Parathyroid adenoma (tissue), 2 donors: ENCODE results near the gene CTSD.
"Not testable (repeated sequence)": the region's sequence is repeated elsewhere in the genome, so short reads cannot be mapped to it uniquely, and the experiment has no call there.

Source experiments
- H2AFZ ChIP-seq: fragments of 300-600 bp; sonication (generic); one replicate; pipeline ENCODE4 v1.7.0; 2017; ENCODE audit warnings: antibody characterized with exemption, mild to moderate bottlenecking
- H3K27ac ChIP-seq: fragments of 300-600 bp; sonication (generic); one replicate; pipeline ENCODE4 v1.7.0; 2017
- H3K27me3 ChIP-seq: fragments of 300-600 bp; sonication (generic); one replicate; pipeline ENCODE4 v1.7.0; 2017; ENCODE audit warnings: low read length; ENCODE audit not compliant: control insufficient read depth, insufficient read depth
- H3K36me3 ChIP-seq: fragments of 300-600 bp; sonication (generic); one replicate; pipeline ENCODE4 v1.7.0; 2017; ENCODE audit warnings: low read length; ENCODE audit not compliant: control insufficient read depth, insufficient read depth
- H3K4me1 ChIP-seq: fragments of 300-600 bp; sonication (generic); one replicate; pipeline ENCODE4 v1.7.0; 2017; ENCODE audit warnings: control low read depth
- H3K4me2 ChIP-seq: fragments of 300-600 bp; sonication (generic); one replicate; pipeline ENCODE4 v1.7.0; 2017; ENCODE audit warnings: low read length
- H3K4me3 ChIP-seq: fragments of 300-600 bp; sonication (generic); one replicate; pipeline ENCODE4 v1.7.0; 2017; ENCODE audit warnings: low read depth, low read length
- H3K79me2 ChIP-seq: fragments of 300-600 bp; sonication (generic); one replicate; pipeline ENCODE4 v1.7.0; 2017; ENCODE audit warnings: control low read depth
- H3K9ac ChIP-seq: fragments of 300-600 bp; sonication (generic); one replicate; pipeline ENCODE4 v1.7.0; 2017; ENCODE audit warnings: mild to moderate bottlenecking
- H3K9me3 ChIP-seq: fragments of 300-600 bp; sonication (generic); one replicate; pipeline ENCODE4 v1.7.0; 2017; ENCODE audit warnings: low read length; ENCODE audit not compliant: control insufficient read depth
- TF ChIP-seq, protein P1 (sequence below): fragments of 300-600 bp; sonication (generic); IDR thresholded peaks from one replicate; pipeline ENCODE4 v1.7.0; 2017; ENCODE audit warnings: antibody characterized with exemption, mild to moderate bottlenecking
- donor health status: primary hyperparathyroidism.

Gene CTSD

GRCh38 chr11:1807264-1807995 lies 43.7 kb upstream of the CTSD start:
- Histone ChIP-seq H3K79me2 (no peaks in the 10 kb centered on the region), H3K4me3 (no peak overlapping the region), H3K4me2 (no peak overlapping the region), H3K36me3 (no peaks in the 10 kb centered on the region), H3K9ac (no peak overlapping the region), H3K27me3 (no peaks in the 10 kb centered on the region), H3K4me1 (no peaks in the 10 kb centered on the region), H3K9me3 (no peaks in the 10 kb centered on the region), H3K27ac (no peak overlapping the region), H2AFZ (no peak overlapping the region)
- TF ChIP-seq, protein P1, sequence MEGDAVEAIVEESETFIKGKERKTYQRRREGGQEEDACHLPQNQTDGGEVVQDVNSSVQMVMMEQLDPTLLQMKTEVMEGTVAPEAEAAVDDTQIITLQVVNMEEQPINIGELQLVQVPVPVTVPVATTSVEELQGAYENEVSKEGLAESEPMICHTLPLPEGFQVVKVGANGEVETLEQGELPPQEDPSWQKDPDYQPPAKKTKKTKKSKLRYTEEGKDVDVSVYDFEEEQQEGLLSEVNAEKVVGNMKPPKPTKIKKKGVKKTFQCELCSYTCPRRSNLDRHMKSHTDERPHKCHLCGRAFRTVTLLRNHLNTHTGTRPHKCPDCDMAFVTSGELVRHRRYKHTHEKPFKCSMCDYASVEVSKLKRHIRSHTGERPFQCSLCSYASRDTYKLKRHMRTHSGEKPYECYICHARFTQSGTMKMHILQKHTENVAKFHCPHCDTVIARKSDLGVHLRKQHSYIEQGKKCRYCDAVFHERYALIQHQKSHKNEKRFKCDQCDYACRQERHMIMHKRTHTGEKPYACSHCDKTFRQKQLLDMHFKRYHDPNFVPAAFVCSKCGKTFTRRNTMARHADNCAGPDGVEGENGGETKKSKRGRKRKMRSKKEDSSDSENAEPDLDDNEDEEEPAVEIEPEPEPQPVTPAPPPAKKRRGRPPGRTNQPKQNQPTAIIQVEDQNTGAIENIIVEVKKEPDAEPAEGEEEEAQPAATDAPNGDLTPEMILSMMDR: no peak

GRCh38 chr11:1805525-1805924 lies 41.8 kb upstream of the CTSD start:
- H3K4me3 ChIP-seq: no peak overlapping the region
- H3K4me2 ChIP-seq: no peak overlapping the region
- H2AFZ ChIP-seq: no peak overlapping the region

DNA sequence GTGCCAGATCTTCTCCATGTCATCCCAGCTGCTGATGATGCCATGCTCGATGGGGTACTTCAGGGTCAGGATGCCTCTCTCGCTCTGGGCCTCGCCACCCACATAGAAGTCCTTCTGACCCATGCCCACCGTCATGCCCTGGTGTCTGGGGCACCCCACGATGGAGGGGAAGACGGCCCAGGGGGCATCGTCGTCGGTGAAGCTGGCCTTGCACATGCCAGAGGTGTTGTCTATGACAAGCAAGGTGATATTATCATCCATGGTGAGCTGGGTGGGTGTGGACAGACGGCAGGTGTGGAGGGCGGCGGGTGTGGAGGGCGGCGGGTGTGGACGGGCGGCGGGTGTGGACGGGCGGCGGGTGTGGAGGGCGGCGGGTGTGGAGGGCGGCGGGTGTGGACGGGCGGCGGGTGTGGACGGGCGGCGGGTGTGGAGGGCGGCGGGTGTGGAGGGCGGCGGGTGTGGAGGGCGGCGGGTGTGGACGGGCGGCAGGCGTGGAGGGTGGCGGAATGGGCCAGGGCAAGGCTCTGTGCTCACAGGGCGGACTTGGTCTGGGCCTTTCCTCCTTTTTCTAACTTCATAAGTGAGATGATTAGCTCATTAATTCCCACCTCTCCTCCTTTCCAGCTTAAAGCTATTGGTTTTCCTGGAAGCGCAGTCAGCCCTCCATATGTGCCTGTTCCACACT lies 40.2 kb upstream of the CTSD start:
- not testable (repeated sequence) for H3K79me2 ChIP-seq, H3K9me3 ChIP-seq, H3K4me2 ChIP-seq, H3K27ac ChIP-seq, H3K4me1 ChIP-seq, H3K9ac ChIP-seq, H3K27me3 ChIP-seq, H3K4me3 ChIP-seq, H2AFZ ChIP-seq, H3K36me3 ChIP-seq

More at GRCh38 chr11:1805525-1805924, 41.8 kb upstream of the CTSD start:
- no peaks in the 10 kb centered on the region for H3K9me3 ChIP-seq
- no peaks in the 10 kb centered on the region for H3K79me2 ChIP-seq
- no peak overlapping the region for H3K27ac ChIP-seq
- TF ChIP-seq, protein P1: no peak
- H3K36me3 ChIP-seq: no peaks in the 10 kb centered on the region
- H3K27me3 ChIP-seq: no peaks in the 10 kb centered on the region
- H3K9ac ChIP-seq: no peak overlapping the region
- no peaks in the 10 kb centered on the region for H3K4me1 ChIP-seq

DNA sequence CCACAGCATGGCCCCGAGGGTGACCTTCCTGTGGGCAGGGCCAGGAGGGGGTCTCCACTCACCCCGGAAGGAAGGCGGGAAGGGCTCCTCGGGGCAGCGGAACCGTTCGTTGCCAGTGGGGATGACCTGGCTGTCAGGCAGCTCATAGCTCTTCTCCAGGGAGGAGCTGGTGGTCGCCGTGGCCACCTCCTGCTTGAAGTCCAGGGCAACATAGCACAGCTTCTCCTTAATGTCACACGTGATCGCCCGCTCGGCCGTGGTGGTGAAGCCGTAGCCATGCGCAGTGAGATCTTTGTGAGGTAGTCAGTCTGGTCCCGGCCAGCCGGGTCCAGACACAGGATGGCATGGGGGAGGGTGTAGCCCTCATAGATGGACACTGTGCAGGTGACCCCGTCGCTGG lies 39.5 kb upstream of the CTSD start:
- Histone ChIP-seq H3K36me3 (no peaks in the 10 kb centered on the region), H3K79me2 (no peaks in the 10 kb centered on the region), H3K27ac (no peak overlapping the region), H3K4me1 (no peaks in the 10 kb centered on the region), H3K4me3 (no peak overlapping the region), H3K4me2 (no peak overlapping the region), H3K27me3 (no peaks in the 10 kb centered on the region), H3K9me3 (no peaks in the 10 kb centered on the region), H2AFZ (no peak overlapping the region), H3K9ac (no peak overlapping the region)
- TF ChIP-seq, protein P1: no peak

DNA sequence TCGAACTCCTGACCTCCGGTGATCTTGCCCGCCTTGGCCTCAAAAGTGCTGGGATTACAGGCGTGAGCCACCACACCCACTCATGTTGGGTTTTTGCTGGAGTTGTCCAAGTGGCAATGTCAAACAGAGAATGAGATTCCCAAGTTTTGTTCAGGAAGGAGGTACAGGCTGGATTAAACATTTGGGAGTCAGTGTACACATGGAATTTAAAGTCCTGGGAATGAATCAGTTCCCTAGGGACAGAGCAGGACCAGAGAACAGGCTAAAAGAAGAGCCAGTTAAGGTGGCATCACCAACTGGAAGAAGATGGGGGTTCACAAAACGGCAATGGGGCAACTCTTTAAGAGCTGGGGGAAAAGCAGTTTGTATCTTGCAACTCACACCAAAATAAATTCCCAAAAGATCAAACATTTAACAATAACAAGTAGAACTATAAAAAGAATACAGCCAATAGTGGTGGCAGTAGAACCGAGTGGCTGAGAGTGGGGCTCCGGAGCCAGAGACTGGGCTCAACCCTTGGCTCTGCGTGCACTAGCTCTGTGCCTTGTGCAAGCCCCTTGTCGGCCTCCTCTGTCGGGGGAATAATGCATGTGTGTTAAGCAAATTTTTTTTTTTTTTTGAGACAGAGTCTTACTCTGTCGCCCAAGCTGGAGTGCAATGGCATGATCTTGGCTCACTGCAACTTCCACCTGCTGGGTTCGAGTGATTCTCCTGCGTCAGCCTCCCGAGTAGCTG lies 33.8 kb upstream of the CTSD start:
- TF ChIP-seq, protein P1: no peak
- no peaks in the 10 kb centered on the region for H3K27me3 ChIP-seq

More for the DNA sequence above, 33.8 kb upstream of the CTSD start:
- H3K79me2 ChIP-seq: no peaks in the 10 kb centered on the region
- H3K9me3 ChIP-seq: no peaks in the 10 kb centered on the region
- no peaks in the 10 kb centered on the region for H3K36me3 ChIP-seq
- H3K4me3 ChIP-seq: no peak overlapping the region
- H3K4me2 ChIP-seq: no peak overlapping the region
- H3K9ac ChIP-seq: no peak overlapping the region
- H2AFZ ChIP-seq: no peak overlapping the region
- no peak overlapping the region for H3K27ac ChIP-seq
- no peaks in the 10 kb centered on the region for H3K4me1 ChIP-seq
